Activated T-cell treated with anti-CD3 and anti-CD28 coated beads, Interleukin-2, amount 50 U/mL, for 24 hours (primary cell): Measurements from ENCODE around the gene CORO2A.

ENCODE experiments used
- DNase-seq: peaks from one replicate; pipeline ENCODE4 v3.0.0-alpha.2; 2020
- H3K27ac Mint-ChIP-seq: 2 replicates; pipeline ENCODE4 v1.8.0; 2020; ENCODE audit warnings: mild to moderate bottlenecking, mixed read lengths
- H3K27me3 Mint-ChIP-seq: 2 replicates; pipeline ENCODE4 v1.8.0; 2020; ENCODE audit warnings: mixed read lengths
- H3K36me3 Mint-ChIP-seq: 2 replicates; pipeline ENCODE4 v1.8.0; 2020; ENCODE audit warnings: low read depth, mixed read lengths
- H3K4me1 Mint-ChIP-seq: 2 replicates; pipeline ENCODE4 v1.8.0; 2020; ENCODE audit warnings: low read depth, mixed read lengths
- H3K4me3 Mint-ChIP-seq: 2 replicates; pipeline ENCODE4 v1.8.0; 2020; ENCODE audit warnings: mild to moderate bottlenecking, moderate library complexity, mixed read lengths
- H3K9me3 Mint-ChIP-seq: 2 replicates; pipeline ENCODE4 v1.8.0; 2020; ENCODE audit warnings: mixed read lengths

The CORO2A gene

DNA sequence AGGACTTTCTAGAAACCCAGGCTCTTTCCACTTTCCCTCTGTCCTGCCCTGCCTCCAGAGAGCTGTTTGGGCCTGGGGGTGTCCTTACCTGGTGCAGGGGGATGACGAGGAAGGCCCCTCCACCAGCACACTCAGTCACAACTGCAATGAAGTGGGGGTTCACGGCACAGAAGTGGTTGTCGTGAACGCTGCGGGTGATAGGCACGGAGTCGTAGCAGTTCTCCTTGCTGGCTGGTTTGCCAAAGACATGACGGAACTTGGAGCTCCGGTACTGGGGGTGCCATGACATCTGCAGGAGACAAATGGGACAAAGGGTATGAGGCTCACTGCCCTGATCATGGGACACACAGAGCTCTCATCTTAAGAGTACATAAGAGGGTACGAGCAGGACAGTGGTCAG is 35.1 kb downstream of the CORO2A start:
- H3K27ac Mint-ChIP-seq, result no peak overlapping the region
- peaks cover 14% of the 10 kb centered on the region for H3K36me3 Mint-ChIP-seq
- peaks cover 20% of the 10 kb centered on the region for H3K4me1 Mint-ChIP-seq
- DNase-seq, result no peak
- H3K27me3 Mint-ChIP-seq, result no peaks in the 10 kb centered on the region
- no peak overlapping the region for H3K4me3 Mint-ChIP-seq
- H3K9me3 Mint-ChIP-seq, result no peaks in the 10 kb centered on the region

DNA sequence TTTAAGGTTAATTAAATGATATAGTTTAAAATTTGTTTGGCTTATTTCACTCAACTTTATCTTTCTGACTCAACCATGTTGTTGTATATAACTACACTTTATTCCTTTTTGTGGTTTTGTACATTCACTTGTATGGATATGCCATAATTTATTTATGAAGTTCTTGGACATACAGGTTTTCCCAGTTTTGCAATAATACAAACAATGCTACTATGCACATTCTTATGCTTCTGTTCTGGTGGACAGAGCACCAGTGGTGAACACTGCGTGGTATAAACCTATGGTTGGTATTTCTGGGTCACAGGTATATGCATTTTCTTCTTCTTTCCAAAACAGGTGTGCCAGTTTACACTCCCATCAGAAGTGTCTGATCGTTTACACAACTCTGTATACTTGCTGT is 37.8 kb downstream of the CORO2A start:
- Mint-ChIP-seq H3K9me3 (no peaks in the 10 kb centered on the region), H3K4me3 (no peak overlapping the region), H3K4me1 (peaks cover 14% of the 10 kb centered on the region), H3K36me3 (peaks cover 14% of the 10 kb centered on the region), H3K27me3 (no peaks in the 10 kb centered on the region), H3K27ac (no peak overlapping the region)
- no peak for DNase-seq

DNA sequence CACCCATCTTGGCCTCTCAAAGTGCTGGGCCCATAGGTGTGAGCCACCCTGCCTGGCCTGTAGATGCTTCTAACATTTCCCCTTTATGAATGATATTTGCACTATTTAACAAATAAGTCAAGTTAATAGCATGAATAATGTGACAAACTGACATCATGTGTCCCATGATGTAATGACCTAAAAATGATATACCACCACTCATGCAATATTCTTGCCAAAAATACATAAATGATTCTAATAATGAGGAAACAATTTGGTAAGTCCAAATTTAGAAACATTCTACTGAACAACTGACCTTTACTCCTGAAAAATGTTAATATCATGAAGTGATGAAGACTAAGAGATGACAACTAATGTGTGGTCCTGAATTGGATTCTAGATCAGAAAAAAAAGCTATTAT is 39.9 kb downstream of the CORO2A start:
- no peak for DNase-seq
- Mint-ChIP-seq H3K4me1 (peaks cover 1% of the 10 kb centered on the region), H3K4me3 (no peak overlapping the region), H3K36me3 (peaks cover 14% of the 10 kb centered on the region), H3K9me3 (no peaks in the 10 kb centered on the region), H3K27me3 (no peaks in the 10 kb centered on the region), H3K27ac (no peak overlapping the region)

DNA sequence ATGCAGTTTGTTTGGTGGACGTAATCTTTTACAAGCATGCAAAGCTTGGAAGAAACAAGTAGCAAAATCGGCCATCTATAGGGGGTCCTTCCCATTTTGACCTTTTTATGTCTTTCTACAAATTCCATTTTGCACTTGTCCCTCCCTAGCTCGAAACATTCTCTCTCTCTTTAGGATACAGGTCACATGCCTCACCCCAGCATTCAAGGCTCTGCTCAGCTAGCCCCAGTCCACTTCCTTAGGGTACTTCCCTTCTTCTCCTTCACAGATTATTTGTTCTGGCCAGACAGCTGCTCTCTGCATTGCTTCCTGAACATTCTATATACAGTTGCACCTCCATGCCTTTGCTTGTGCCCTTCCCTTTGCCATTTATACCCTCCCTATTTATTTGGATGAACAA is 41.7 kb downstream of the CORO2A start:
- no peak for DNase-seq
- Mint-ChIP-seq H3K4me3 (no peak overlapping the region), H3K9me3 (no peaks in the 10 kb centered on the region), H3K36me3 (peaks cover 9% of the 10 kb centered on the region), H3K27ac (no peak overlapping the region), H3K27me3 (no peaks in the 10 kb centered on the region), H3K4me1 (peaks cover 1% of the 10 kb centered on the region)

DNA sequence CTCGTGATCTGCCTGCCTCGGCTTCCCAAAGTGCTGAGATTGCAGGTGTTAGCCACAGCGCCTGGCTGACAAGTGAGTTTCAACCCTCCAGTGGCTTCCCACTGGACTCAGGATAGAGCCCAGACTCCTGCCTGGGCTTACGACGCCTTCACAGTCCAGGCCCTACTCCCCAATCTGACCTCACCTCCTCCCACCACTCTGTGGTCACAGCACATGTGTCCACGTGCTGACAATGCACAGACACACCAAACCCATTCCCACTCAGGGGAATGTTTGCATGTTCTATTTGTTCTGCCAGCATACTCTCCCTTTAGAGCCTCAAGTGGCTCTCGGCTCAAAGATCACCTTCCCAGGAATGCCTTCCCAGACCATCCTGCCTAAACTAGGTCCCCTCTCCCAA is 42.3 kb downstream of the CORO2A start:
- Mint-ChIP-seq H3K36me3 (peaks cover 7% of the 10 kb centered on the region), H3K4me3 (no peak overlapping the region), H3K9me3 (no peaks in the 10 kb centered on the region), H3K27me3 (no peaks in the 10 kb centered on the region), H3K4me1 (peaks cover 1% of the 10 kb centered on the region), H3K27ac (no peak overlapping the region)
- no peak for DNase-seq

DNA sequence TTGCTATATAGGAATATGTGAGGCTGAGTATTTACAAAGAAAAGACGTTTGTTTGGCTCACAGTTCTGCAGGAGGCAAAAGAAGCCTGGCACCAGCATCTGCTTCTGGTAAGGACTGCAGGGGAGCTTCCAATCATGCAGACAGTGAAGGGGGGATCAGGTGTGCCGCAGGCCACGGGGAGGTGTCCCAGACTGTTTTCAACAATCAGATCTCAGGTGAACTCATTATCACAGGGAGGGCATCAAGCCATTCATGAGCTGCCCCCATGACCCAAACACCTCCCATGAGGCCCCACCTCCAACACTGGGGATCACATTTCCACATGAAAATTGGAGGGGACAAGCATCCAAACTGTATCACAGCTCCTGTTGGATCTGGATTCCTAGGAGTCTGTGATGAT is 43.0 kb downstream of the CORO2A start:
- DNase-seq, result no peak

DNA sequence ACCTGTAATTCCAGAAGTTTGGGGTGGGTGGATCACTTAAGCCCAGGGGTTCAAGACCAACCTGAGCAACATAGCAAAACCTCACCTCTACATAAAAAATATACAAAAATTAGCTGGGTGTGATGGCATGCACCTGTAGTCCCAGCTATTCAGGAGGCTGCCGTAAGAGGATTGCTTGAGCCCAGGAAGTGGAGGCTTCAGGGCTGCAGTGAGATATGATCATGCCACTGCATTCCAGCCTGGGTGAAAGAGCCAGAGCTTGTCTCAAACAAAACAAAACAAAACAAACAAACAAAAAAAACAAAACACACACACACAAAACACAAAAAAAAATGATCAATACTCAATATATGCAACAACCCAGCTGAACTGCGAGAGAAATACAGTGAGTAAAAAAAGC is 44.0 kb downstream of the CORO2A start:
- Mint-ChIP-seq H3K9me3 (no peaks in the 10 kb centered on the region), H3K27me3 (no peaks in the 10 kb centered on the region), H3K36me3 (peaks cover 1% of the 10 kb centered on the region)

More for the DNA sequence above, 43.0 kb downstream of the CORO2A start:
- peaks cover 1% of the 10 kb centered on the region for H3K4me1 Mint-ChIP-seq
- no peak overlapping the region for H3K4me3 Mint-ChIP-seq
- no peak overlapping the region for H3K27ac Mint-ChIP-seq
- no peaks in the 10 kb centered on the region for H3K9me3 Mint-ChIP-seq
- peaks cover 7% of the 10 kb centered on the region for H3K36me3 Mint-ChIP-seq
- H3K27me3 Mint-ChIP-seq, result no peaks in the 10 kb centered on the region

DNA sequence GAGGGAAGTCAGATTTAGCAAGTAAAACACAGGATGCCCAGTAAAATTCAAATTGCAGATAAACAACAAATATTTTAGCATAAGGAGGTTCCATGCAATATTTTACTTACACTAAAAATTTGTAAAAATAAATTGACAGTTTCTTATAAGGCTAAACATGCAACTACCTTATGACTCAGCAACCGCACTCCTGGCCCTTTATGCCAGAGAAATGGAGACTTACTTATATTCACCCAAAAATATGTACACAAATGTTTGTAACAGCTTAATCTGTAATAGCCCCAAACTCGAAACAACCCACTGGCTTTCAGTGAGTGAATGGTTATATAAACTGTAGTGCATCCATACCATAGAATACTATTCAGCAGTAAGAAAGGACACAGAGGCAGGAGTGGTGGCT is 44.9 kb downstream of the CORO2A start:
- Mint-ChIP-seq H3K4me3 (no peak overlapping the region), H3K36me3 (no peaks in the 10 kb centered on the region), H3K27me3 (no peaks in the 10 kb centered on the region), H3K27ac (no peak overlapping the region), H3K4me1 (peaks cover 1% of the 10 kb centered on the region), H3K9me3 (no peaks in the 10 kb centered on the region)
- no peak for DNase-seq

More for the DNA sequence above, 44.0 kb downstream of the CORO2A start:
- Mint-ChIP-seq H3K4me3 (no peak overlapping the region), H3K27ac (no peak overlapping the region), H3K4me1 (peaks cover 1% of the 10 kb centered on the region)
- no peak for DNase-seq

DNA sequence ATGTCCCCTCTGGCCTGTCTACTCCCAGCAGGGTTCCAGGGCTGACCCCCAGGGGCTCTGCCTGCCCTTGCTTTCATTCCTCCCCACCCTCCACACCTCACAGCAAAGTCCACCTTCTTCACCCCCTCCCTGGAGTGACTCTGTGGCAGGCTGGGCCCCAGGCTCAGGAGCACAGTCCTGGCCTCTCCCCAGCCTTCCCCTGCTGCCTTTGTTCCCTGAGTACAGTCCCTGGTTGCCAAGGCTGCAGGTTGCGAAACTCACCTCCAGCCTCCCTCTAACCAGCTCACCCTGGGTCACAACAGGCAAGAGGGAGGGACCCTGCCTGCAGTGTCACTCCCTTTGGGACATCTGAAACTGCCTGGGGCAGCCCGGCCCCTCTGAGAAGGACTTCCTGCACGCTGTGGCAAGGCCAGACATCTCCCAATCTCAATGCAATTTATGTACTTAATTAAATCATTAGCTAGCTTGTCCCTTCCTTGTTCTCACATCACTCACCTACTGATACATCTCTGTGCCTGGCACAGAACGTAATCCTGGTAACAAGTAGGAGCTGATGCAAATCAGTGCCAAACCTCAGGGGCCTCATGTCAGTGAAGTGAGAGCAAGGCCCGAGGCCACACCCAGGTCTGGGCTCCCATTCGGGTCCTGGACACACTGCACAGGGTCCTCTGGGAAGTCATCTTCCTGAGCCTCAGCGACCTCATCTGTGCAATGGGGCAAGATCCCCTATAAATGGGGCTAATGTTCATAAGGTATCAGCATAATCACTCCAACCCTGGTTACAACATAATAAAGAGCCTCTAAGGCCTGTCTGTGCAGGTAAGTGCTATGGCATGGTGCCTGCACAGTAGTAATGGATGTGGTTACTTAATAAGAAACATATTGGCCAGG is 46.1 kb downstream of the CORO2A start:
- H3K4me1 Mint-ChIP-seq, result peaks cover 1% of the 10 kb centered on the region
- no peaks in the 10 kb centered on the region for H3K9me3 Mint-ChIP-seq
- no peak overlapping the region for H3K4me3 Mint-ChIP-seq
- no peak overlapping the region for H3K27ac Mint-ChIP-seq
- no peaks in the 10 kb centered on the region for H3K36me3 Mint-ChIP-seq
- DNase-seq, result no peak
- H3K27me3 Mint-ChIP-seq, result no peaks in the 10 kb centered on the region

DNA sequence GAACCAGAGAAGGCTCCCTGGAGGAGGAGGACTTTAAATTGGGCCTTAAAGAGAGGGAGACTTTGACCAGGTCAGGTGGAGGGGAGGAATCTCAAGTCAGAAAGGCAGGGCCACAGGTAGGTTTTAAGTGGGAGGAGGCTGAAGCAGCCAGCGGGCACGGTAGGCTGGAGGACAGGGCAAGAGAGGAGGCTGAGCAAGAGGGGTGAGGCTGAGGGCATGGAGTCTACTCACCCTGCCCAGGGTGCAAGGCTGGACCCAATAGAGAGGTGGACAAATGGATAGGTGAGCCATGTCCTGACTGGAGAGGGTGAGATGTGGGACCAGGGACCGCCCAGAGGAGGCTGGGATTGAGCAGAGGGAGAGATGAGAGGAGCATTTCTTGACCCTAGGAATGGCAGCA is 47.8 kb downstream of the CORO2A start:
- H3K27ac Mint-ChIP-seq, result no peak overlapping the region
- DNase-seq, result no peak
- H3K27me3 Mint-ChIP-seq, result no peaks in the 10 kb centered on the region
- no peaks in the 10 kb centered on the region for H3K4me1 Mint-ChIP-seq
- H3K36me3 Mint-ChIP-seq, result no peaks in the 10 kb centered on the region
- no peak overlapping the region for H3K4me3 Mint-ChIP-seq
- H3K9me3 Mint-ChIP-seq, result no peaks in the 10 kb centered on the region

DNA sequence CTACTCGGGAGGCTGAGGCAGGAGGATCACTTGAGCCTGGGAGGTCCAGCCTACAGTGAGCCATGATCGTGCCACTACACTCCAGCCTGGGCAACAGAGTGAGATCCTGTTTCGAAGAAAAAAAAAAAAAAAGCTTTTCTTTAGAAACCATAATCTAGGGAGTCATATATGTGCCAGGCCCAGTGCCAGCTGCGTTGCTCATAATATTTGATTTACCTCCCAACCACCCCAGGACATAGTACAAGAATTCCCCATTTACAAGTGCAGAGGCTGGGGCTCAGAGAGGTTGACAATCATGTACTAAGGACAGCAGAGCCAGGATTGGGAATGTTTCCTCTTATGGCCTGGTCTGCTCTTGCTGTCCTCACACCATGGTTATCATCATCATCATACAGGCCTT is 48.4 kb downstream of the CORO2A start:
- Mint-ChIP-seq H3K27ac (no peak overlapping the region), H3K4me3 (no peak overlapping the region), H3K27me3 (no peaks in the 10 kb centered on the region), H3K4me1 (no peaks in the 10 kb centered on the region), H3K36me3 (no peaks in the 10 kb centered on the region), H3K9me3 (no peaks in the 10 kb centered on the region)
- DNase-seq, result no peak

DNA sequence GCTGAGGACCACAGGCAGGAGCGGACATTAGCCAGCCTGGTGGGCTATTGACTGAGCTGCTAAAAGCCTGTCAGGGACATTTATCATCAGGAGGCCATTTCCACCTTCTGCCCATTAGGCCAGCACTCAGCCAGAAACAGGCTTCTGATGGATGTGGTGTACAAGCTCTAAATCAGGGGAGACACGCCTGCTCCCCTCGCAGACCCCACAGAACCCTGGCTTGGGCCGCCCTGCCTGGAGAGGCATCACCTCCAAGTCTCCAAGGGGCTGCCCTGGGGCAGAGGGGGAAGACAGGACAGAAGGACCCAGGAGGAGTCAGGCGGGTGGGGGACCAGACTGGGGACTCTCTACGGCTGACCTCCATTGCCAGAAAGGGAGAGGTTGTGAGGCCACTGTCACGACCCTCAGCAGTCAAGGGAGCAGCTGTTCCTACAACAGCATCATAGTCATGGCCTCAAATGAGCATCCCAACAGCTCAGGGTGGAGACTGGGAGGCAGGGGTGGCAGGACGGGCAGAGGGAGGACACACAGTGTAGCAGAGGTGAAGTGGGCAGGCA is 49.4 kb downstream of the CORO2A start:
- Mint-ChIP-seq H3K9me3 (no peaks in the 10 kb centered on the region), H3K4me3 (no peak overlapping the region), H3K27me3 (no peaks in the 10 kb centered on the region), H3K4me1 (no peaks in the 10 kb centered on the region), H3K27ac (no peak overlapping the region), H3K36me3 (no peaks in the 10 kb centered on the region)
- no peak for DNase-seq

DNA sequence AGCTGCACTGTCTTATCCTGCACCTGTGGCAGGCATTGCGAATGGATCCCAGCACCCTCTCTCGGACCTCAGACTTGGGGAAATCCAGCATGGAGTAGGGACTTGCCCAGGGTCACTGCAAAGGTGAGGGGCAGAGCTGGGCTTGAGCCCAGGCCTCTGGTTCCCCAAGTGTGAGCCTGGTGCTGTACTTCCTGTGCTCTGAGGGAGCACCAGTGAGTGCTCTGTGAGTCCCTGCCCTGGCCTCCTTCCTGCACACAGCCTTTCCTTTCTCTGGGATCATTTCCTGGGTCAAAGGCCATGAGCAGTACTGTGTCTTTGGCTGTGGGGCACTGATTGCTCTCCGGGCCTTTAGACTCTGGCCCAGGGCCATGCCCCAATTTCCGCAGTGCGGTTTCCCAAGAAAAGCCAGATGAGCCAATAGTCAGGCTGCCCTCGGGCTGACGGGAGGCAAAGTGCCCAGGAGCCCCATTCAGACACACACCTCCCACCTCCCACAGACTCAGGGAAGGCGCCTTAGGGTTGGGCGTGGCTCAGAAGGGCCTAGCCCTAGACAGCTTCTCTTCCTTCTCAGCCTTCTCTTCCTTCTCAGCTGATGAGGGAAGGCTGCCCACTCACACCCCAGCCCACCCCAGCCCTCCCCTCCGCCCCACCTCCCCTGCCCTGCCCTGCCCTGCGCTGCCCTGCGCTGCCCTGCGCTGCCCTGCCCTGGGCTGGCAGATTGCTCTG is 50.1 kb downstream of the CORO2A start:
- H3K36me3 Mint-ChIP-seq, result no peaks in the 10 kb centered on the region
- H3K27ac Mint-ChIP-seq, result no peak overlapping the region
- no peaks in the 10 kb centered on the region for H3K27me3 Mint-ChIP-seq
- H3K4me1 Mint-ChIP-seq, result no peaks in the 10 kb centered on the region
- H3K9me3 Mint-ChIP-seq, result no peaks in the 10 kb centered on the region
- DNase-seq, result no peak
- no peak overlapping the region for H3K4me3 Mint-ChIP-seq

DNA sequence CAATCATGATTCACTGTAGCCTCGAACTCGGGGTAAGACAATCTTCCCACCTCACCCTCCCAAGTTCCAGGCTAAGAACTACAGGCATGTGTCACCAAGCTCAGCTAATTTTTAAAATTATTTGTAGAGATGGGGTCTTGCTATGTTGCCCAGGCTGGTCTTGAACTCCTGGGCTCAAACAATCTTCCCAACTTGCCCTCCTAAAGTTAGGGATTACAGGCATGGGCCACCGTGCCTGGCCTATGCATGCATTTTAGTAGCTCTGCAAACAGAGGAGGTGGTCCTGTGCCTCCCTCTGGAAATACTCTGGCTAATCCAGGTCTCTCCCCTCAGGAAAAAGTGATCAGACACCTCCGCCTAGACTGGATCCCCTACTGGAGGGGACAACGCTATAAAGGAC is 51.9 kb downstream of the CORO2A start:
- no peaks in the 10 kb centered on the region for H3K9me3 Mint-ChIP-seq
- H3K4me3 Mint-ChIP-seq, result no peak overlapping the region
- DNase-seq, result no peak
- no peak overlapping the region for H3K27ac Mint-ChIP-seq
- H3K4me1 Mint-ChIP-seq, result no peaks in the 10 kb centered on the region
- no peaks in the 10 kb centered on the region for H3K36me3 Mint-ChIP-seq
- no peaks in the 10 kb centered on the region for H3K27me3 Mint-ChIP-seq

DNA sequence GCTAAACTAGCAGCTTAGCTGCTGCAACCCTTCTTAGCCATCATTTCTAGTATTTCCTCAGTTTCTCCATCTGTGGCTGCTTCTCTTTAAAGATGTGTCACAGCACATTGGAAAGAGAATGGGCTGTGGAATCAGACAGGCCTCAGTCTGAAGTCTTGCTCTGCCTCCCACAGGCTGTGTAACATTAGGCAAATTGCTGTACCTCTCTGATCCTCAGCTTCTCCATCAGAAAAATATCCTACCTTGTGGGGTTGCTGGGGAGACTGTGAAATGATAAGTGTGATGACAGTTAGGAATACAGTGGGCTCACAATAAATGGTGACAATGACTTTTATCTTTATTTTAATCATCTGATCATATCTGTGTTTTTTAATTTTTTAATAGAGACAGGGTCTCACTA is 55.9 kb downstream of the CORO2A start:
- Mint-ChIP-seq H3K4me1 (no peaks in the 10 kb centered on the region), H3K27me3 (no peaks in the 10 kb centered on the region), H3K36me3 (peaks cover 16% of the 10 kb centered on the region), H3K27ac (no peak overlapping the region), H3K9me3 (no peaks in the 10 kb centered on the region), H3K4me3 (no peak overlapping the region)
- DNase-seq, result no peak
